ENCODE results near the gene IQSEC1. TPM values are rescaled to one million over a fixed set of nuclear protein-coding genes. Genes with fewer than 3 reads are reported as not detected.

Gene IQSEC1
- total RNA-seq, 2 experiments from 2014 or later = 19.0 to 21.4 TPM

DNA sequence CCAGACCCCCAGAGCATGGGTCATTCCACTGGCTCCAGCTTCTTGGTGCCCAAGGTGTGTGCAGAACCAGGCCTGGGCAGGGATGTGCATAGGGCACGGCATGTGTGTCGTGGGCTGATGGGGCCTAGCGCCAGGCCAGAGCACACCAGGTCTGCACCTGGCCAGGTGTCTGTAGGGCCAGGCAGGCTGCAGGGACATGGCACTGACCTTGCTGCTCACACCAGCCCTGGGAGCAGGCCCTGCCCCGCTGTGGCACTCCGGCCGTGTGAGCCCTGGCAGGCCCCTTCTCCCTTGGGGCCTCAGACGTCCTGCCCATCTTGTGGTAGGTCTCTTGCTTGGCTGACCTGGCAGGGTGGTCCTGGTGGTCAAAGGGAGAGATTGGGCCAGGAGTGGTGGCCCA, 147.6 kb downstream of the IQSEC1 start:
- ChIA-PET CTCF (no interaction called here), POLR2A (no interaction called here)

DNA sequence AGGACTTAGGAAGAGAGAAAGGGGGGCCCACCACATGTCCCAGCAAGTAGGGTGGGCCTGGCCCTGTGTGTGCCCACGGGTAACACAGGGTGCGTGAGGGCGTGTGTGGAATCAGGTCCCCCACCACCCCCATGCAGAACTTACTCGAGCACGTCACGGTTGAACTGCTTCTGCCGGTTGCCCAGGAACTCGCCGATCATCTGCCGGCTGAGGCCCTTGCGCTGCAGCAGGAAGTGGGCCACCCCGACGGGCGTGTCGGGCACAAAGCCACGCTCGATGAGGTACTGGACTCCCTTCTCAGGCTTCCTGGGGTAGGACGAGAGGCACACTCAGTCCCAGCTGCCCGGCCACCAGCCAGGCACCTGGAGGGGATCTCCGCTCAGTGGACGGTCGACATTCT, 148.8 kb downstream of the IQSEC1 start:
- CTCF ChIA-PET = no interaction called here
- POLR2A ChIA-PET = no interaction called here

DNA sequence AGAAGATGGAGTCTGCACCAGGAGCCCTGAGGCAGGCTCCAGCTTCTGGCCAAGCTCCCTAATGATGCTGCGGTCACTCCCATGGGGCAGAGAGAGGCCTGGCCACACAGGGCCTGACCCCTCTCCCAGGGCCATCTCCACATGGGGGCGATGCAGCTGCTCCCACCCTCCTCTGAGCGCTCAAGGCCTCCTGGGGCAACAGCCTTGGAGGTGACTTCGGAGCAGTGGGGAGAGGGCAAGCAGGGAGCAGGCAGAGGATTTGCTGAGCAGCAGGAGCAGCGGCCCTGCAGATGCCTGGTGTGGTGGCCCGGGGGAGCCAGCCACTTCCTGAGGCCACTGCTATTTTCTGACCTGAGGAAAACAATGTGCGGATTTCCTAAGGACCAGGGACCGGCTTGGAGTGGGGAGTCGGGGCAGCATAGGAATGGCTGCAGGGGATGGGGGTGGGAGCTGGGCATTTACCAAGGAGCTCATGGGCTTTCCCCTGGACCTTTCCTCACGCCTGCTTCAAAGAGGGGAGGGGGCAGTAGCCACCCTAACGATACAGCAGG, 150.3 kb downstream of the IQSEC1 start:
- ChIA-PET CTCF (no interaction called here), POLR2A (no interaction called here)

DNA sequence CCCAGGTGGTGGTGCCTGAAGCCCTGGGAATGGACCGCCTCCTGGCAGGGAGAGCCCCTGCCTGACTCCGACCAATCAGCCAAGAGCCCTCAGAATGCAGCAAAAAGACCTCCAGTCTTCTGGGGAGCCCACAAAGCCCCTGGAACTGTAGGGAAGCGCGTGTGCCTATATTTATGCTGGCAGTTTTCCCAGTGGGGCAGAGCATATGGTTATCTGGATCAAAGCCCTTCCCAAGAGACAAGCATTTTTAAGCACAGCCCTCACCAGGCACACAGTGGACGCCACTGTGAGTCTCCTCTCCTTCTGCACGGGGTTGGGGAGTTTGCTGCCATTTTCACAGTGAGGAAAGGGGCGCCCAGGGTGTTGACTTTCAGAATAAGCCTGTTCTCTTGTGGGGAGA, 150.9 kb downstream of the IQSEC1 start:
- ChIA-PET POLR2A (no interaction called here), CTCF (no interaction called here)

DNA sequence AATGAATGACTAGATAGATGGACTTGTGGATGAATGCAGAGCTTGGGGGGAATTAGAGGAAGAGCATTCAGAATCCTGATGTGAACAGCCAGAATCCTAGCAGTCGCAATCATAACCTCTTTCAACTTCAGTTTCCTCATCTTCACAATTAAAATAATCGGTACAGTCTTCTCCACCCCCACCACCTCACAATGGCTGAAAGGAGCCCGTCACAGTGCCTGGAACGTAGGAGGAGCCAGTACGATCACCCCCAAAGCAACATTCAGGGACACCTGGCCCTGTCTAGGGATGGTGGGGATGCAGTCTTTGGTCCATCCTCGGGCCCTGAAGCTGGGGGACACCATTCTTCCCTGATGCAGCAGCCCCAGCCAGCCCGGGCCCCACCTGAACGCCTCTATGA, 151.5 kb downstream of the IQSEC1 start:
- POLR2A ChIA-PET = no interaction called here
- CTCF ChIA-PET = no interaction called here

DNA sequence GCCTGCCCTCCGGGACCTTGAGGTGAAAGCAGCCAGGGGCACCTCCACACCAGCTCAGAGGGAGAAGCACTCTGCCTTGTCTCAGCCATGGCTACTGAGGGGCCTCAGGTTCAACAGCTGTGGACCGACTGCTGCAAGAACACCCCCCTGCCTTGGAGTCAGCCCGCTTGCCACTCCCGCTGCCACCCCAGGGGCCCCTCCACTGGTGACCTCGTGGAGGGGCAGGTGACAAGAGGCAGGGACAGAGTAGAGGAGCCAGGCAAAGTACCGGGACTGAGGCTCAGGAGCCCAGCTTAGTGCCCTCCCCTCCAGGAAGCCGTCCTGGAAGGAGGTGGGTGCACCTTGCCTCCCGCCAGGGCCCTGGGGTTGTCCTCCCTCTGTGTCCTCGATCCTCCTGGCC, 152.3 kb downstream of the IQSEC1 start:
- ChIA-PET CTCF (no interaction called here), POLR2A (no interaction called here)

DNA sequence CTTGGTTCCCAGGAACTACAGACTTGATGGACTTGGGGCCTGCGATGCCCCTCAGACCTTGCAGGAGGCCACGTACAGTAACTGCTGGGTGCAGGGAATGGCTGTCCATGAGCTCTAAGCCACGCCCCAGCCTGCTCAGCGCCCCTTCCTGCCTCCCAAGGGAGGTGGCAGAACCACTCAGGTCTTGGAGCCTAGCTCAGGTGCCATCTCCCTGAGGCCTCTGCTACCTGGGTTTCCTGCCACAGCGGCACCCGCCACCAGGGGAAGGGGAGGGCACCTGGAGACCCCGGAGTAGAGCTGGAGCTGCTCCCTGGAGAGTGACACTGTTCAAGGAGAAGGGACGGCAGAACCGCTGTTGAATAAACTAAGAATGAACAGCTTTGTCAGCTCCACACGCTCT, 154.0 kb downstream of the IQSEC1 start:
- ChIA-PET CTCF (interaction anchor here (1.4 kb wide), 1 partner anchor 27 kb away, joined by 4 read pairs; no protein-coding TSS in a partner anchor), POLR2A (no interaction called here)

DNA sequence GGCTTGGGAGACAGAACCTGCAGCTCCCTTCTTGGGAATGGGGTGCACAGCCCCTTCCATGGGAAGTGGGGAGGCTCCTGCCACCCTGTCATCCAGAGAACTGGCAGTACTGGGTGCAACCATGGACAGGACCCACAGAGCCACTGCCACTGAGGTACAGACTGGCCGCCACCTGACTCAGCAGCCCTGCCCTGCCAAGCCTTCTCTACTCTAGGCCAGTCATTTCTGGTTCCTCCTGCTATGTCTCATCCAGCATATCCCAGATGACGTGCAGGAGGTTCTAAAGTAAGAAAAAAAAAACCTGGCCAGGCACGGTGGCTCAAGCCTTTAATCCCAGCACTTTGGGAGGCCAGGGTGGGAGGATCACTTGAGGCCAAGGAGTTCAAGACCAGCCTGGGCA, 155.0 kb downstream of the IQSEC1 start:
- ChIA-PET POLR2A (no interaction called here), CTCF (interaction anchor here (1.1 kb wide), 1 partner anchor 67 kb away, joined by 3 read pairs; no protein-coding TSS in a partner anchor)

DNA sequence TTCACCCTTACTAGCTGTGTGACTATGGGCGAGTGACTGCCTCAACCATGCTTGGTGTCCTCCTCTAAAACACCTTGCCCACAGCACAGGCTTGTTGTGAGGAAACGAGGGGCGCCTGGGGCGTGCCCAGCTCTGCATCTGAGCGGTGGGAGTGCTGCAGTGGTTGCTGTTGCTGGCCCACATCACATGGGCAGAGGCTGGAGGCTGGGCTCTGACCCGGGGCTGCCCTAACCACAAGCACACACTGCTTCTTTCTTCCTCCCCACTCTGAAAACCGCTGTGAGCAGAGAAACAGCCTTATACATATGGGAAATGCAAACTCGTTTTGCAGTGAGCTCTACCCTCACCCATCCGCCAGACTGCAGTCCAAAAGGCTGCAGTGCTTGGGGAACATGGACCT, 157.1 kb downstream of the IQSEC1 start:
- ChIA-PET POLR2A (interaction anchor here (1.0 kb wide), 1 partner anchor 76 kb away, joined by 4 read pairs; no protein-coding TSS in a partner anchor), CTCF (interaction anchor here (1.1 kb wide), 1 partner anchor 79 kb away, joined by 3 read pairs; no protein-coding TSS in a partner anchor)

DNA sequence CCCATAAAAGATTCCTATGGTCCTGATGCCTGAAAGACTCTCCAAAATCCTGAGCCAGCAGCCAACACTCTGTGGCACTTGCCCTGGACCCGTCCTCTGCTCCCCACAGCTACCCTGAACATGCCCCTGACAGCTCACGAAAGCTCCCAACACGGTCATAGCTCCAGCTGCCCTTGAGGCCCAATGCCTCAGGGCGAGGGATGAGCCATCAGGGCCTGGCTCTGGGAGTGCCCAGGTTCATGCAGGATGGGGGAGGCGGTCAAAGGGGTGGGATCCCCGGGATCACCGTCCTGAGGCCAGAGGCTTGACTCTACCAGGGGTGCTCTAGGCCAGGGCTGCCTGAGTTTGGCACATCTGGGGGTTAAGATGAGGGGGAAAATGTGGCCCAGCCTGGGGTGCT, 159.1 kb downstream of the IQSEC1 start:
- ChIA-PET POLR2A (no interaction called here), CTCF (no interaction called here)

DNA sequence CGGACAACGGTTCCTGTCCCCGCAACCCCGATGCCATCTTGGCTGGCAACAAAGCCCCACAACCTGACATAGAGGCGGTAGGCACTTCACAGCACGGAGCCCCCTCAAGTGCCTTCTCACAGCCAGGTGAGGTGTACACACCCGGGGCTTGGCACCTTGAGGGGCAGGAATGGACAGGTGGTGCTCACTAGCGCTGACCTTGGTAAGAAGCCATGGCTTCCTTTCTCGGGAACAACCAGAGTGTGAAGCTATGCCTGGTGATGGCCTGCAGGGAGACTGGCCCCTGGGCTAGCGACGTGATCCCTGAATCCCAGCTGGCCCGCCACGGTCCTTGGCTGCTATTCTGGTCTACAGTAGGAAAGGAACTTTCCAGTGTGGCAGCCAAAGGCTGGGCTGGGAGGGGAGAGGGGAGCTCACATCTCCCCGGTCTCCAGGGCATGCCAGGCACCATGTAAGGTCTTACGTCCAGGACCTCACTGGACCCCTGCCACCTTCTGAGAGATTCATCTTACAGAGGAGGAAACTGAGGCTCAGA, 161.3 kb downstream of the IQSEC1 start:
- CTCF ChIA-PET = interaction anchor here (0.6 kb wide), 1 partner anchor 1512 kb away, joined by 3 read pairs; no protein-coding TSS in a partner anchor

DNA sequence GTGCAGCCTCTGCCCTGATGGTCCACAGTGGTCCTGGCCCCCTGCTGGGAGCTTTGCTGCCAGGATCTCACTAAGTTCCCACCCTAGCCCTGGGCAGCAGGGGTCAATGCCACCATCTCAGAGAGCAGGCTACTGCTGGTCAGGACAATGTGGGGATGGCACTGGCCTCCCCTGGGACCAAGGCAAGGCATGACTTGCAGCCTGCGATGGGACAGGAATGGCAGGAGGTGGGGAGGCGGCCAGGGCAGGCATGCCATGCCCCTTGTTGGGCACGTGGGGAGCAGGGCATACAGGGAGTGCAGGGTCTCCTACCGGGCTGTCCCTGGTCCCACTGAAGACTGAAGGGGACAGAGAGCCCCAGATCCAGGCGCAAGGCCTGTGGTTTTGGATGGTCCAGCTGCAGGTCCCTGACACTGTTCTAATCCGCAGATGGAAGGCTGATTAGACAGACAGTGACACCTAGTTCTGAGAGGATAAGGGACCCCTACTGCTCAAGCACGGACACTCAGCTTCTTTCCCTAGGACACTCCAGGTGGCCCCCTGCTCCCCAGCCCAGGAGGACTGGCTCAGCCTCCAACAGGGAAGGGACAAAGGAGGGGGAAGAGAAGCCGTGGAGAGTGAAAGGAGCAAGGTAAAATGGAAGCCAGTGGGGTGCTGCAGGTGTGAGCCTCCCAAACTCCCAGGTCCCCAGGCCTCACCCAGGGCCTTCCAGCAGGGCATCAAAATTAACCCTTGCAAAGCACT, 162.7 kb downstream of the IQSEC1 start:
- CTCF ChIA-PET = no interaction called here
- POLR2A ChIA-PET = no interaction called here

More for the DNA sequence above, 161.3 kb downstream of the IQSEC1 start:
- POLR2A ChIA-PET = no interaction called here

DNA sequence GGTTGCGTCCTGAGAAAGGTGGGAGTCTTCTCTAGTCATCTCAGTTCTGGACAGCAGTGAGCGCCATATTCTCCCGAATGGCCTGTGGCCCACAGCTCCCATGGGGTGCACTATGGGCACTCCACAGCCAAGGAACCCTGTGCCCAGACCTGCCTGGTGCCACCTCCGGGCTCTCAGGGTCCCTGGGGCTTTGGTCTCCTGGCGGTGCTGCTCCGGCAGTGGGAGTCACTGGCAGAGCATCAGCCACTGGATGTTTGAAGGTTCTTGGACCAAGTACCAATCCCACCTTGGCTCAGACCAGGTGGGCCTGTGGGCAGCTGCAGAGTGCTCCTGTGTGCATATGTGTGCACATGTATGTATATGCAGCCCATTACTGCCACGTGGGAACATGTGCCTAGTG, 163.5 kb downstream of the IQSEC1 start:
- CTCF ChIA-PET = no interaction called here
- POLR2A ChIA-PET = no interaction called here

DNA sequence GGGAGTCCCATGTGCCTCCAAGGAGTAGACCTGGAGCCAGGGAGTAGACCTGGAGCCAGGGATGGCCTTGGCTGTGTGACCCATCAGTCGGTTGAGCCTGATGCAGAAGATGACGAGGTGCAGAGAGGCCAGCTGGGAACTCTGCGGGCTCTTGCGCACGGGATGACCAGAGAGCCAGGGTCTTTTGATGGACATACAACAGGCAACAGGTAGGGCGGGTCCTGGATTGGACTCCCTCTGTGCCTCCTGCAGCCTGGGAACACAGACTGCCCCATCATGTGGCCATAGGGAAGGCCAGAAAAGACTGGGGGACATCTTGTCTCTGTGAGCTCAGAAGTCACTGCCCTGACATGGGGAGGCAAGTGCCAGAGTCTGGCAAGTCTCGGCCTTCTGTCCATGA, 164.4 kb downstream of the IQSEC1 start:
- ChIA-PET POLR2A (no interaction called here), CTCF (no interaction called here)

DNA sequence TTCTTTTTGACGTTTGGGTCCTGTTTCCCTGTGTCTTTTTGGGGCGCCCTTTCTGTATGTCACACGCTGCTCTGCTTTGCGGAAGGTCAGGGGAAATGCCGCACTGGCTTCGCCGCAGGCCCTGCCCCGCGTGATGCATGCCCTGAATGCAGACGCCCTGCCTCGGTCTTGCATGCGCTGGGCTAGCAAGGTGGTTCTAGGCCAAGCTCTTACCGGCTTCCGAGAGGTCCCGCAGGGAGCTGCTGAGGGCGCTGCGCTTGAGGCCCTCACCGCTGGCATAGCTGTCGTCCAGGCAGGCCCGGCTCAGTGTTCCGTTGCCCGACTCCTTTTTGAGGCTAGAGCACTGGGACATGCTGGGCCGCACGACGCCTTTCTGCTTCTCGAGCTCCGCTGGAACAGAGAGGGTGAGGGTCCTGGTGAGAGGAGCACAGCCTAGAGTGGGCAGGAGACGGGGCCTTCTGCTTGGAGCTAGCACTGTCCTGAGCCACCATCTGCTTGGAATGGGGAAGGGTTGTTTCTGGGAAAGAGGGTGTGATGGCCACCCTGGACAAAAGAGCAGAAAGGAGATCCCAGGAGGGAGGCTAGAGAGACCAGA, 165.0 kb downstream of the IQSEC1 start:
- POLR2A ChIA-PET = no interaction called here
- CTCF ChIA-PET = no interaction called here

DNA sequence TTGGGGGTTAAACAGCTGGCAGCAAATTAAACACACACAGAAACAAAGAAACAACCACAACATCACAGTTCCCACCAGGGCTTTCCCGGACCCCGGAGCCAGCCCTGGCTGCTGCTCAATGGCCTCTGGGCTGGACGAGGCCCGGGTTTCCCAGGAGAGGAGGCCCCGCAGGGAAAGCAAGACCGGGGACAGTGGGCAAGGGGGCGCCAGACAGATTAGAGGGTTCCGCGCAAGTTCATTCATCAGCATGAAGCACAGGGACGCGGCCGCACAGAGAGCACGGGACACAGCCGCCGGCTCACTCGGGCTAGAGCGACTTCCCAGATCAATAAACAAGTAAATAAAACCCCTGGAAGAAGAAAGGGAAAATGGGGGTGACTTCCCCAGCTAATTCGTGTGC, 165.5 kb downstream of the IQSEC1 start:
- ChIA-PET CTCF (no interaction called here), POLR2A (no interaction called here)

DNA sequence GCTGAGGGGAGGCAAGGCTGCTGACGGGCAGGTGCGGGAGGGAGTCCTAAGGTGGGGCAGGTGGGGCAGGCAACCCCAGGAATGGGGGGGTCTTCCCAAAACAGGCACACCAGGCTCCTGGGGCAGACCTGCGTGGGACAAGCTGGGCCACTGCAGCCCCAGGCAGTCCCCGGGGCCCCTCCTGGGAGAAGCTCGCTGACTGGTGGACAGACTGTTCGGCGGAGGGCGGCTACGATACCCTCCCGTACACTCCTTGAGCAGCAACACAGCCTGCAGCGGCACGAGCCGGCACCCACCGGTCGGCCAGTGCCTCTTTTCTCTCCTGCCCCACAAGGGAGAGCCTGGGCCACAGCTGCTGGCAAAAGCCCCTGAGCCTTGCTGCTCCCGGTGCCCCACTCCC, 165.9 kb downstream of the IQSEC1 start:
- POLR2A ChIA-PET = interaction anchor here (0.6 kb wide), 1 partner anchor 197 kb away, joined by 3 read pairs; no protein-coding TSS in a partner anchor
- CTCF ChIA-PET = no interaction called here

DNA sequence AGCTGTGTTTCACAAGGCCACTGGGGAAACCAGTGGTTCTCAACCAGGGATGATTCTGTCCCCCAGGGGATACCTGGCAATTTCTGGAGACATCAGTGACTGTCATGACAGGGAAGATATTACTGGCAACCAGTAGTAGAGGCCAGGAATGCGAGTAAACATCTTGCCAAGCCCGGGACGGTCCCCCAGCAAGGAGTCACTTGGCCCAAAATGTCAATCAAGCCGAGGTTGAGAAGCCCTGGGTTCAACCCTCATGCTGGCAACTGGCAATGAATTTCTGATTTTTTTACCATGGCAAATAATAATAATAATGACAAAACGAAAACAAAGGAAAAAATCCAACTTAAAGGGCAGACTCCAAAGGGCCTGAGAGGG, 166.3 kb downstream of the IQSEC1 start:
- CTCF ChIA-PET = no interaction called here
- POLR2A ChIA-PET = interaction anchor here (0.6 kb wide), 1 partner anchor 197 kb away, joined by 3 read pairs; no protein-coding TSS in a partner anchor

DNA sequence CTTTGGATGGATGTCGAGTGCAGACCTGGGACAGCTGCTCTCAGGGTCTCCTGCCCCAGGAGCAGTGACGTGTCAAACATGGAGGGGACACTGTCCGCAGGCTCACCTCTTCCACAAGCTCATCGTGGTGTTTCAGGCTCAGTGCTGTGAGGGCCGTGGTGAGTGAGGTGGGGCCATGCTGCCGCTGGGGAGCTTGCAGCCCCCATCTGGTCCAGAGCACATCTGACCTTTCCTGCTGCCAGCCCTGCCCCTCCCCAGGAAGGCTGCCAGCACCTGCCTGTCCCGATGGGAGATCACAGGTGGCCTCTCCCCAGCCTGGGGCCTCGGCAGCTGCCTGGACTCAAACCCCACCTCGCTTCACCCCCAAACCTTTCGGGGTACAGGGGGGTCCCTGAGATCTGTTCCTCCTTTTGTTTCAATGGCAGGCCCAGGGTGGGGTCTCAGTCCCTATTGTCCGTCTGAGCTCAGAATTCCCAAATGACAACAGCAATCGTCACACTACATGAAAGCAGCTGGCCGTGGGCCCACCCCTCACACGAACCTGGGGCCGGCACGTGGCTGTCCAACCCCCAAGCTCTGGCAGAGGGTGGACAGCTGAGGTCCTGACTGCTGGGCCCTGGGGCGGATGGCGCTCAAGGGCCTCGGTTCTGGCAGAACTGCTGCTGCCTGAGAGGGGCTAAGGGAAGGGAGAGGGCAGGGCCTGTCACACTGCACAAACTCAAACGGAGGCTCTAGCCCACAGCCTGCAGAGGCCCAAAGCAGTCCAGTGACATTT, 166.9 kb downstream of the IQSEC1 start:
- ChIA-PET CTCF (no interaction called here), POLR2A (interaction anchor here (0.6 kb wide), 1 partner anchor 197 kb away, joined by 3 read pairs; no protein-coding TSS in a partner anchor)

Data from activated CD8-positive, alpha-beta memory T cell treated with anti-CD3 and anti-CD28 coated beads for 36 hours (primary cell).